ENCODE data around the gene NUMA1.

DNA sequence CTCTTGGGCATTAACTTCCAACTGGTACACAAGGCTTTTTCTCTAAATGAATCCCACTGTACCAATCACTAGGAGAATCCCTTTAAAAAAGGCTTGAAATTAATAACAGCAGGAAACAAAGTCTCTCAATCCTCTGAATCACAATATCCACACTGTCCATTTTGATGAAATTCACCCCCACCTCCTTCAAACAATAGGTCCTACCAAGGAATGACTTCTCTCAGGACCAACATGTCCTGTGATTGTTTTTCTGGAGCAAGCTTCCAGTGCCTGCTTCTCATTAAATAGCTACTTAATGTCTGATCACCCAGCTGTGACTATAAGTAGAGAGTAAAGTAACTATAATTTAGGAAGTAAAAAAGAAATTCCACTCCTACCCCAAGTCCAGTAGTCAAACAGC lies 13.1 kb downstream of the NUMA1 start:
- TF ChIP-seq GABPA (tag; conservative IDR thresholded peaks at IDR 0.05; ENCODE audit: low read depth) (no peak), ZNF239 (CRISPR knock-in tag; IDR thresholded peaks at IDR 0.05) (no peak), POLR2A (conservative IDR thresholded peaks at IDR 0.05) (no peak), SMAD2 (IDR thresholded peaks at IDR 0.05; ENCODE audit: low read depth, low read length) (no peak), POLR2AphosphoS2 (IDR thresholded peaks at IDR 0.05; ENCODE audit: low read length) (no peak), EP300 (IDR thresholded peaks at IDR 0.05; ENCODE audit: low read length) (no peak), SREBF2 (CRISPR knock-in tag; IDR thresholded peaks at IDR 0.05) (no peak), RBBP5 (IDR thresholded peaks at IDR 0.05; ENCODE audit: borderline replicate concordance, insufficient read depth, low read length, poor library complexity, severe bottlenecking) (no peak), HCFC1 (IDR thresholded peaks at IDR 0.05; ENCODE audit: low read depth, low read length) (no peak)
- TF ChIP-seq, protein P1, sequence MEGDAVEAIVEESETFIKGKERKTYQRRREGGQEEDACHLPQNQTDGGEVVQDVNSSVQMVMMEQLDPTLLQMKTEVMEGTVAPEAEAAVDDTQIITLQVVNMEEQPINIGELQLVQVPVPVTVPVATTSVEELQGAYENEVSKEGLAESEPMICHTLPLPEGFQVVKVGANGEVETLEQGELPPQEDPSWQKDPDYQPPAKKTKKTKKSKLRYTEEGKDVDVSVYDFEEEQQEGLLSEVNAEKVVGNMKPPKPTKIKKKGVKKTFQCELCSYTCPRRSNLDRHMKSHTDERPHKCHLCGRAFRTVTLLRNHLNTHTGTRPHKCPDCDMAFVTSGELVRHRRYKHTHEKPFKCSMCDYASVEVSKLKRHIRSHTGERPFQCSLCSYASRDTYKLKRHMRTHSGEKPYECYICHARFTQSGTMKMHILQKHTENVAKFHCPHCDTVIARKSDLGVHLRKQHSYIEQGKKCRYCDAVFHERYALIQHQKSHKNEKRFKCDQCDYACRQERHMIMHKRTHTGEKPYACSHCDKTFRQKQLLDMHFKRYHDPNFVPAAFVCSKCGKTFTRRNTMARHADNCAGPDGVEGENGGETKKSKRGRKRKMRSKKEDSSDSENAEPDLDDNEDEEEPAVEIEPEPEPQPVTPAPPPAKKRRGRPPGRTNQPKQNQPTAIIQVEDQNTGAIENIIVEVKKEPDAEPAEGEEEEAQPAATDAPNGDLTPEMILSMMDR (IDR thresholded peaks at IDR 0.05 in 2 of 3, conservative IDR thresholded peaks at IDR 0.05 in 1 of 3; ENCODE audit: insufficient read depth in 2 of 3, low read depth in 1 of 3, low read length in 3 of 3): no peak
- TF ChIP-seq, protein P2, sequence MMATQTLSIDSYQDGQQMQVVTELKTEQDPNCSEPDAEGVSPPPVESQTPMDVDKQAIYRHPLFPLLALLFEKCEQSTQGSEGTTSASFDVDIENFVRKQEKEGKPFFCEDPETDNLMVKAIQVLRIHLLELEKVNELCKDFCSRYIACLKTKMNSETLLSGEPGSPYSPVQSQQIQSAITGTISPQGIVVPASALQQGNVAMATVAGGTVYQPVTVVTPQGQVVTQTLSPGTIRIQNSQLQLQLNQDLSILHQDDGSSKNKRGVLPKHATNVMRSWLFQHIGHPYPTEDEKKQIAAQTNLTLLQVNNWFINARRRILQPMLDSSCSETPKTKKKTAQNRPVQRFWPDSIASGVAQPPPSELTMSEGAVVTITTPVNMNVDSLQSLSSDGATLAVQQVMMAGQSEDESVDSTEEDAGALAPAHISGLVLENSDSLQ (IDR thresholded peaks at IDR 0.05): no peak

All from K562 (cell line).